K562 (cell line): ENCODE results near the gene SLC25A44. TPM values are rescaled to one million over a fixed set of nuclear protein-coding genes. Genes with fewer than 3 reads are reported as not detected.

Experiments
- ATAC-seq: fragments of 200-7000 bp; cut with Tn5 transposase; 3 replicates; pipeline ENCODE4 v1.9.1; 2020; ENCODE audit warnings: moderate library complexity
- BruUV-seq: library from RNA; stranded (reverse); fragments of 400-500 nt; replicated peaks from 2 replicates; lab custom pipeline; 2021; lab: Mats Ljungman, UMichigan
- CTCF ChIA-PET: fragments of 300-600 bp; formaldehyde crosslinking; extraction: SDS; loops from one replicate; lab custom pipeline; 2021; ENCODE audit warnings: low intra/inter-chr PET ratio; lab: Yijun Ruan, JAX
- POLR2A ChIA-PET: fragments of 300-600, 350-650 bp; sonication (Branson Sonifier 250); formaldehyde crosslinking; extraction: SDS; loops from one replicate; lab custom pipeline; 2021; ENCODE audit warnings: antibody characterized with exemption, inconsistent platforms; lab: Yijun Ruan, JAX
- DNase-seq, 4 experiments: peaks; one replicate each; pipeline versions ENCODE4 v3.0.0 to v3.0.0-alpha.2; 2011 to 2018; ENCODE audit warnings: low spot score in 3 of 4, mixed read lengths in 3 of 4; ENCODE audit errors: extremely low read depth in 1 of 4
- FAIRE-seq: peaks from 2 replicates; lab custom pipeline; 2011; peaks lifted over from hg19 to GRCh38; lab: Jason Lieb, UNC
- H2AFZ ChIP-seq: 2 replicates; pipeline ENCODE4 v1.6.0; 2011; ENCODE audit warnings: low read depth, low read length, control low read depth, inconsistent platforms
- H3K27ac ChIP-seq: fragments of 200-600 bp; 3 replicates; pipeline ENCODE4 v1.8.0; 2011; ENCODE audit warnings: low read depth, mild to moderate bottlenecking, control low read depth, inconsistent platforms, low read length, moderate library complexity, mixed read lengths; ENCODE audit errors: extremely low read depth
- H3K27me3 ChIP-seq, 2 experiments: fragments of 300-600 bp in 1 of 2; 2 replicates in 1 of 2; 3 replicates in 1 of 2; pipeline versions ENCODE4 v1.6.0 to v1.8.0; 2011; ENCODE audit warnings: inconsistent platforms in 2 of 2, low read length in 2 of 2, mild to moderate bottlenecking in 1 of 2, mixed read lengths in 1 of 2, moderate library complexity in 1 of 2; ENCODE audit not compliant: control insufficient read depth in 2 of 2, insufficient read depth in 2 of 2
- H3K36me3 ChIP-seq: fragments of 300-600 bp; 3 replicates; pipeline ENCODE4 v1.8.0; 2011; ENCODE audit warnings: mild to moderate bottlenecking, low read length, inconsistent platforms; ENCODE audit not compliant: control insufficient read depth, insufficient read depth
- H3K4me1 ChIP-seq, 2 experiments: fragments of 200-600 bp in 1 of 2; replicated peaks in 1 of 2; 2 replicates in 1 of 2; 3 replicates in 1 of 2; pipeline versions ENCODE4 v1.5.1 to v1.8.0; 2011; ENCODE audit warnings: inconsistent platforms in 2 of 2, low read length in 2 of 2, mild to moderate bottlenecking in 1 of 2, mixed read lengths in 1 of 2, moderate library complexity in 1 of 2; ENCODE audit not compliant: control insufficient read depth in 2 of 2, insufficient read depth in 2 of 2
- H3K4me2 ChIP-seq: 2 replicates; pipeline ENCODE4 v1.6.1; 2011; ENCODE audit warnings: low read length, control low read depth, inconsistent platforms, mixed read lengths; ENCODE audit not compliant: insufficient read depth
- H3K4me3 ChIP-seq: fragments of 200-600 bp; sonication (generic), shearing (Covaris generic); 2 replicates; pipeline ENCODE4 v1.5.1; 2016; ENCODE audit warnings: control low read depth, inconsistent platforms
- H3K79me2 ChIP-seq: fragments of 200-600 bp; 3 replicates; pipeline ENCODE4 v1.8.0; 2011; ENCODE audit warnings: low read length, inconsistent platforms; ENCODE audit not compliant: control insufficient read depth, insufficient read depth
- H3K9ac ChIP-seq, 2 experiments: 2 replicates each; pipeline versions ENCODE4 v1.6.0 to v1.6.1; 2011; ENCODE audit warnings: low read depth in 2 of 2, low read length in 2 of 2, control low read depth in 1 of 2, inconsistent platforms in 1 of 2, mild to moderate bottlenecking in 1 of 2, mixed read lengths in 1 of 2; ENCODE audit not compliant: insufficient read depth in 1 of 2
- H3K9me1 ChIP-seq: one replicate; pipeline ENCODE4 v1.6.0; 2011; ENCODE audit warnings: inconsistent platforms, mild to moderate bottlenecking, low read length, moderate library complexity; ENCODE audit not compliant: control insufficient read depth, insufficient read depth
- H3K9me3 ChIP-seq: replicated peaks from 2 replicates; pipeline ENCODE4 v1.5.1; 2011; ENCODE audit warnings: low read depth, low read length, inconsistent platforms; ENCODE audit not compliant: control insufficient read depth, insufficient read depth
- H4K20me1 ChIP-seq: replicated peaks from 2 replicates; pipeline ENCODE4 v1.6.1; 2011; ENCODE audit warnings: low read length, inconsistent platforms, mixed read lengths; ENCODE audit not compliant: control insufficient read depth, insufficient read depth
- ADNP ChIP-seq: fragments of 200-800 bp; sonication (Bioruptor generic); IDR thresholded peaks from 2 replicates; pipeline ENCODE4 v1.6.1; 2016; ENCODE audit warnings: missing genetic modification characterization, missing compliant biosample characterization
- C11orf30 ChIP-seq: fragments of 450-650 bp; IDR thresholded peaks from 2 replicates; pipeline ENCODE4 v1.6.1; 2016; ENCODE audit warnings: low read depth, mild to moderate bottlenecking
- CAMTA2 ChIP-seq: fragments of 250-450 bp; sonication (Bioruptor Pico); conservative IDR thresholded peaks from 2 replicates; pipeline ENCODE4 v1.5.1; 2022
- CEBPB ChIP-seq: fragments of 450-650 bp; IDR thresholded peaks from 2 replicates; pipeline ENCODE4 v1.6.1; 2016; ENCODE audit warnings: missing genetic modification characterization, missing compliant biosample characterization
- EZH2 ChIP-seq: IDR thresholded peaks from 2 replicates; pipeline ENCODE4 v1.6.1; 2012; ENCODE audit warnings: low read depth, mild to moderate bottlenecking, inconsistent platforms, low read length, borderline replicate concordance
- GATAD2A ChIP-seq: fragments of 450-650 bp; IDR thresholded peaks from 2 replicates; pipeline ENCODE4 v1.6.1; 2017
- L3MBTL2 ChIP-seq: fragments of 450-650 bp; IDR thresholded peaks from 2 replicates; pipeline ENCODE4 v1.6.1; 2016; ENCODE audit warnings: mild to moderate bottlenecking, moderate library complexity
- MBD1 ChIP-seq: fragments of 250-450 bp; sonication (Bioruptor Pico); IDR thresholded peaks from 2 replicates; pipeline ENCODE4 v1.8.0; 2022; ENCODE audit warnings: inconsistent platforms
- MTA3 ChIP-seq: fragments of 450-650 bp; formaldehyde crosslinking; IDR thresholded peaks from 2 replicates; pipeline ENCODE4 v1.6.1; 2017; ENCODE audit warnings: mild to moderate bottlenecking, borderline replicate concordance
- NR2F6 ChIP-seq: fragments of 450-650 bp; formaldehyde crosslinking; IDR thresholded peaks from 2 replicates; pipeline ENCODE4 v1.4.0; 2020; ENCODE audit warnings: mild to moderate bottlenecking
- ZNF444 ChIP-seq: fragments of 250-450 bp; sonication (Bioruptor Pico); IDR thresholded peaks from 2 replicates; pipeline ENCODE4 v1.4.0; 2020; ENCODE audit warnings: mild to moderate bottlenecking, moderate library complexity
- WGBS: fragments of 100-300 bp; shearing (Covaris generic); methylation state at CpG from one replicate; pipeline ENCODE4 v1.1.6; 2016; ENCODE audit warnings: low coverage, mixed read lengths; ENCODE audit not compliant: insufficient coverage; ENCODE audit errors: missing lambda C conversion rate; 5-methylcytosine and 5-hydroxymethylcytosine counted together
- in situ Hi-C: fragments of 300-500 bp; cut with MboI; formaldehyde crosslinking; loops from 4 replicates; pipeline ENCODE4 v1.15.0; 2018; ENCODE audit warnings: inconsistent platforms, mixed read lengths
- intact Hi-C: fragments of 100-400 bp; cut with micrococcal nuclease; formaldehyde crosslinking; loops from 2 replicates; pipeline ENCODE4 v1.14.2; 2022
- polyA plus RNA-seq, 8 experiments: library from polyadenylated mRNA; depleted of rRNA in 4 of 8; stranded (reverse) in 5 of 8; unstranded in 3 of 8; fragments of >200 nt; fragmentation: Nextera tagmentation in 2 of 8; fragmentation: Illumina TruSeq in 1 of 8; extraction: Ambion mirVana in 2 of 8; extraction: Trizol in 1 of 8; gene quantifications; 2 replicates each; pipeline versions ENCODE4 v1.2.1 to v1.2.3, GENCODE V29; 2011 to 2014; ENCODE audit warnings: inconsistent platforms in 1 of 8, missing spikeins in 1 of 8
- total RNA-seq, 7 experiments: library from RNA; depleted of rRNA in 6 of 7; stranded (reverse); fragments of >200 nt in 6 of 7; fragmentation: Illumina TruSeq in 2 of 7; extraction: Trizol in 2 of 7; gene quantifications; 2 replicates each; pipeline versions ENCODE4 v1.2.1 to v1.2.3, GENCODE V29; 2011 to 2021; ENCODE audit warnings: low replicate concordance in 1 of 7
- TF ChIP-seq, protein P1 (sequence below): sonication (generic); formaldehyde crosslinking; IDR thresholded peaks from 2 replicates; pipeline ENCODE4 v1.8.1; 2023; ENCODE audit warnings: mild to moderate bottlenecking, missing genetic modification reagents
- TF ChIP-seq, protein P2 (sequence below): fragments of 450-650 bp; IDR thresholded peaks from 2 replicates; pipeline ENCODE4 v1.6.1; 2017; ENCODE audit warnings: antibody characterized with exemption
- TF ChIP-seq, protein P3 (sequence below): IDR thresholded peaks from 2 replicates; pipeline ENCODE4 v1.6.1; 2012; ENCODE audit warnings: low read depth, low read length, improper control_type of control experiment, borderline replicate concordance
- TF ChIP-seq, protein P4 (sequence below): fragments of 250-450 bp; sonication (Bioruptor Pico); IDR thresholded peaks from 2 replicates; pipeline ENCODE4 v1.4.0; 2020; ENCODE audit warnings: borderline replicate concordance

SLC25A44 gene
- total and polyA plus RNA-seq, 9 of the 15 experiments (the other 6 are each of a cell fraction or from before 2014, with no cell fraction given), result 4.4 to 22.8 (median 12.5) TPM

DNA sequence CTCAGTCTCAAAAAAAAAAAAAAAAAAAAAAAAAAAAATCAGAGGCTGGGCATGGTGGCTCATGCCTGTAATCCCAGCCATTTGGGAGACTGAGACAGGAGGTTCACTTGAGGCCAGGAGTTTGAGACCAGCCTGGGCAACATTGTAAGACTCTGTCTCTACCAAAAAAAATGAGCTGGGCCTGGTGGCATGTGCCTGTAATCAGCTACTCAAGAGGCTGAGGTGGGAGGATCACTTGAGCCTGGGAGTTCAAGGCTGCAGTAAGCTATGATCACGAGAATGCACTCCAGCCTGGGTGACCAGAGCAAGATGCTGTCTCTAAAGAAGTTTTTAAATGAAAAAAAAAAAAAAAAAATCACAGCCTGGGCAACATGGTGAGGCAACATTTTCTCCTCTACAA lies 30.2 kb upstream of the SLC25A44 start:
- H3K4me1 ChIP-seq, result peaks cover 17 to 23% of the 10 kb centered on the region in 2 experiments
- in situ Hi-C loops, result no loop called here
- FAIRE-seq, result no peak

More for the DNA sequence above, 30.2 kb upstream of the SLC25A44 start:
- H3K27me3 ChIP-seq, result no peaks in the 10 kb centered on the region
- DNase-seq, result no peak
- TF ChIP-seq ZNF444 (CRISPR knock-in tag), result no peak
- TF ChIP-seq CAMTA2 (CRISPR knock-in tag), result no peak
- no peak for TF ChIP-seq NR2F6
- TF ChIP-seq, protein P1, sequence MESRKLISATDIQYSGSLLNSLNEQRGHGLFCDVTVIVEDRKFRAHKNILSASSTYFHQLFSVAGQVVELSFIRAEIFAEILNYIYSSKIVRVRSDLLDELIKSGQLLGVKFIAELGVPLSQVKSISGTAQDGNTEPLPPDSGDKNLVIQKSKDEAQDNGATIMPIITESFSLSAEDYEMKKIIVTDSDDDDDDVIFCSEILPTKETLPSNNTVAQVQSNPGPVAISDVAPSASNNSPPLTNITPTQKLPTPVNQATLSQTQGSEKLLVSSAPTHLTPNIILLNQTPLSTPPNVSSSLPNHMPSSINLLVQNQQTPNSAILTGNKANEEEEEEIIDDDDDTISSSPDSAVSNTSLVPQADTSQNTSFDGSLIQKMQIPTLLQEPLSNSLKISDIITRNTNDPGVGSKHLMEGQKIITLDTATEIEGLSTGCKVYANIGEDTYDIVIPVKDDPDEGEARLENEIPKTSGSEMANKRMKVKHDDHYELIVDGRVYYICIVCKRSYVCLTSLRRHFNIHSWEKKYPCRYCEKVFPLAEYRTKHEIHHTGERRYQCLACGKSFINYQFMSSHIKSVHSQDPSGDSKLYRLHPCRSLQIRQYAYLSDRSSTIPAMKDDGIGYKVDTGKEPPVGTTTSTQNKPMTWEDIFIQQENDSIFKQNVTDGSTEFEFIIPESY, result no peak
- no peak for TF ChIP-seq MTA3
- TF ChIP-seq MBD1 (CRISPR knock-in tag), result no peak
- TF ChIP-seq, protein P2, sequence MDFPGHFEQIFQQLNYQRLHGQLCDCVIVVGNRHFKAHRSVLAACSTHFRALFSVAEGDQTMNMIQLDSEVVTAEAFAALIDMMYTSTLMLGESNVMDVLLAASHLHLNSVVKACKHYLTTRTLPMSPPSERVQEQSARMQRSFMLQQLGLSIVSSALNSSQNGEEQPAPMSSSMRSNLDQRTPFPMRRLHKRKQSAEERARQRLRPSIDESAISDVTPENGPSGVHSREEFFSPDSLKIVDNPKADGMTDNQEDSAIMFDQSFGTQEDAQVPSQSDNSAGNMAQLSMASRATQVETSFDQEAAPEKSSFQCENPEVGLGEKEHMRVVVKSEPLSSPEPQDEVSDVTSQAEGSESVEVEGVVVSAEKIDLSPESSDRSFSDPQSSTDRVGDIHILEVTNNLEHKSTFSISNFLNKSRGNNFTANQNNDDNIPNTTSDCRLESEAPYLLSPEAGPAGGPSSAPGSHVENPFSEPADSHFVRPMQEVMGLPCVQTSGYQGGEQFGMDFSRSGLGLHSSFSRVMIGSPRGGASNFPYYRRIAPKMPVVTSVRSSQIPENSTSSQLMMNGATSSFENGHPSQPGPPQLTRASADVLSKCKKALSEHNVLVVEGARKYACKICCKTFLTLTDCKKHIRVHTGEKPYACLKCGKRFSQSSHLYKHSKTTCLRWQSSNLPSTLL, result no peak
- TF ChIP-seq, protein P3, sequence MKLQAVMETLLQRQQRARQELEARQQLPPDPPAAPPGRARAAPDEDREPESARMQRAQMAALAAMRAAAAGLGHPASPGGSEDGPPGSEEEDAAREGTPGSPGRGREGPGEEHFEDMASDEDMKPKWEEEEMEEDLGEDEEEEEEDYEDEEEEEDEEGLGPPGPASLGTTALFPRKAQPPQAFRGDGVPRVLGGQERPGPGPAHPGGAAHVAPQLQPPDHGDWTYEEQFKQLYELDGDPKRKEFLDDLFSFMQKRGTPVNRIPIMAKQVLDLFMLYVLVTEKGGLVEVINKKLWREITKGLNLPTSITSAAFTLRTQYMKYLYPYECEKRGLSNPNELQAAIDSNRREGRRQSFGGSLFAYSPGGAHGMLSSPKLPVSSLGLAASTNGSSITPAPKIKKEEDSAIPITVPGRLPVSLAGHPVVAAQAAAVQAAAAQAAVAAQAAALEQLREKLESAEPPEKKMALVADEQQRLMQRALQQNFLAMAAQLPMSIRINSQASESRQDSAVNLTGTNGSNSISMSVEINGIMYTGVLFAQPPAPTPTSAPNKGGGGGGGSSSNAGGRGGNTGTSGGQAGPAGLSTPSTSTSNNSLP, result no peak
- TF ChIP-seq L3MBTL2, result no peak
- TF ChIP-seq EZH2, result no peak
- TF ChIP-seq ADNP (tag), result no peak
- TF ChIP-seq CEBPB (tag), result no peak
- TF ChIP-seq, protein P4, sequence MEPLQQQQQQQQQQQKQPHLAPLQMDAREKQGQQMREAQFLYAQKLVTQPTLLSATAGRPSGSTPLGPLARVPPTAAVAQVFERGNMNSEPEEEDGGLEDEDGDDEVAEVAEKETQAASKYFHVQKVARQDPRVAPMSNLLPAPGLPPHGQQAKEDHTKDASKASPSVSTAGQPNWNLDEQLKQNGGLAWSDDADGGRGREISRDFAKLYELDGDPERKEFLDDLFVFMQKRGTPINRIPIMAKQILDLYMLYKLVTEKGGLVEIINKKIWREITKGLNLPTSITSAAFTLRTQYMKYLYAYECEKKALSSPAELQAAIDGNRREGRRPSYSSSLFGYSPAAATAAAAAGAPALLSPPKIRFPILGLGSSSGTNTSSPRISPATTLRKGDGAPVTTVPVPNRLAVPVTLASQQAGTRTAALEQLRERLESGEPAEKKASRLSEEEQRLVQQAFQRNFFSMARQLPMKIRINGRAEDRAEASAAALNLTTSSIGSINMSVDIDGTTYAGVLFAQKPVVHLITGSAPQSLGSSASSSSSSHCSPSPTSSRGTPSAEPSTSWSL (CRISPR knock-in tag), result no peak
- no peak for TF ChIP-seq C11orf30
- TF ChIP-seq GATAD2A, result no peak
- TF ChIP-seq, all 486 proteins: peak for 0
- no peaks in the 10 kb centered on the region for H4K20me1 ChIP-seq
- H3K27ac ChIP-seq, result no peak overlapping the region
- 40% methylated on average over 1 of the region's 1 CpG for WGBS
- H3K4me2 ChIP-seq, result no peak overlapping the region
- H3K79me2 ChIP-seq, result no peaks in the 10 kb centered on the region
- intact Hi-C loops, result no loop called here
- H3K9me3 ChIP-seq, result no peaks in the 10 kb centered on the region
- no peaks in the 10 kb centered on the region for H3K36me3 ChIP-seq
- H3K4me3 ChIP-seq, result no peak overlapping the region
- H3K9ac ChIP-seq, result no peak overlapping the region
- ChIA-PET POLR2A (interaction anchor here (1.1 to 2.0 kb wide), 5 partner anchors 9 to 35 kb away, joined by 3 to 8 read pairs (median 5); no protein-coding TSS in a partner anchor), CTCF (no interaction called here)
- no peaks in the 10 kb centered on the region for H3K9me1 ChIP-seq
- no peak overlapping the region for H2AFZ ChIP-seq
- no peak for ATAC-seq
- no TSS peak for BruUV-seq
